GM18951 (cell line): Measurements from ENCODE around the gene BTAF1.

Experiments used
- POLR2A ChIP-seq: IDR thresholded peaks from 4 replicates; pipeline ENCODE4 v1.6.1; 2011; ENCODE audit warnings: mild to moderate bottlenecking; ENCODE audit not compliant: insufficient read length, insufficient read depth; ENCODE audit errors: extremely low read depth
- in situ Hi-C: fragments of 300-500 bp; cut with MboI; formaldehyde crosslinking; loops from one replicate; pipeline ENCODE4 v1.12.0; 2022; ENCODE audit warnings: low sequenced_read_pairs, mixed read lengths, inconsistent platforms; ENCODE audit not compliant: unreplicated experiment

The BTAF1 gene

DNA sequence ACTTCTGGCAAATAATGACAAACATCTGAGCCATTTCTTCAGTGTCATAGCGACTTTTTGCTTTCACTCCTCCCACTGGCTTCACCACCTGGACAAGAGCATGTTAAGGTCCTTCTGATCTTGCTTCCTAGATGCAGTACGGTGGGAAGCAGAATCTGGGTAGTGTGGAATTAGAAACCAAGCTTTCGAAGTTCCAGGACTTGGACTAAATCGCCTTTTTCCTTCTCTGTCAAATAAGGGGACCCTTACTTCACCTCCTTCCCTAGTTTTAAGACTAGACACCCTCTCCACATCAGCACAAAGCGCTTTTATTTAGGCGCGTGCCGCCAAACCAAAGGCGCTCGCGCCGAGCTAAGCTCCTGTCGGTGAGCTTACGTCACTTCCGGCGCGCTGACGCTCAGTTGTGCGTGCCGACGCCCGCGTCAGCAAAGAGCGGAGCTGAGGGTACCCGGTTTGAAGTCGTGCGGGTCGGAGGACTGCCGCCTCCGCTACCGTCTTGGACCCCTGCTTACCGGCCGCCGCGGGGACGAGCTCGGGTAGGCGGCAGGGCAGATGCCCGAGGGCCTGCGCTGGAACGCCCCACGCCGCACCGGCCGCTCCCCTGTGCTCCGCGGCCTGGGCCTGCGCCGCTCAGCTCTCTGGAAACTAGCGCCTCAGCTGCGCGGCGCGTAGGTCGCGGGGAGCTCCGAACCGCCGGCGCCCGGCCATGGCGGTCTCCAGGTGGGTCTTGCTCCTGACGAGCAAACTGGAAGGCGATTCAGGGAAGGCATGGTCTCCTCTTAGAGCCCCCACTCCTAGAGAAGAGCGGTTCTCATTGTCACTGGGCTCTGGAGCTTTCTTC is at the start of gene BTAF1:
BTAF1 (plus strand) TSS at position 400 of the 841 bp plus-strand sequence; CDS start at position 707, 307 bp downstream.
- in situ Hi-C loops = loop anchor here (25.0 kb wide), 2 partner anchors 536 to 1011 kb away; partner anchors contain the start of gene ANKRD1
- TF ChIP-seq POLR2A = peak; percentile 95

DNA sequence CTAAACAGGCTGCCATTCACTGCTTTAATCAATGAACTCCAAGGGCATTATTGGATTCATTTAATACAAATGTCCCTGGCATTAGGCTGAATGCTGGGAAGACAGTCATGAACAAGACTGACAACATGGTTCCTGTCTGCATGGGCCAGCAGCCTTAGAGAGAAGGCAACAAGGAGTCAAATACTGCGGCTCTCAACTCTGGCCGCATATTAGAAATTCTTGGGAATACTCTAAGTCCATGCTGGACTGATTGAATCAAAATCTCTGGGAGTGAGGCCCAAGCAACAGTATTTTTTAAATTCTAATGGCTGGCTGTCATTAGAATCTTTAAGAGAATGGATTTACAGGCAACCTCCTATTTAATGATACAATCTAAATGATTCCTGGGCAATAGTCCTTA is 48.4 kb upstream of the BTAF1 start:
- in situ Hi-C loops = no loop called here
- no peak for TF ChIP-seq POLR2A

DNA sequence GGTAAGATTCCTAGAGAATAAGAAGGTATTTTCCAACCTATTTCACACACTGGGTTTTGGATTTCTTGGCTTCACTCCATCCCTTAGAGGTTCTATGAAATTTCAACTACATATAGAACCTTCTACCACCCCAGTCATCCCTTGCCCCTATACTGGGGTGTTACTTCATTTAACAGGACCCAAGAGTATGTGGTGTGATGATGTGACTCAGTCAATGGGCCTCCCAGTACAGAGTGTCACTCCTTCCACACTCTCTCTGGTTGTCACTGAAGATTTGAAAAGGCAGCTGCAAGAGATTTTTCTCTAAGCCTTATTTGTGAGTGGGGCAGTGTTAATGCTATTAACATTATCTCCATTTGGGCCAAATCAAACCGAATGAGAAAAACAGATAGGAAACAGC is 47.8 kb upstream of the BTAF1 start:
- in situ Hi-C loops = no loop called here
- no peak for TF ChIP-seq POLR2A

DNA sequence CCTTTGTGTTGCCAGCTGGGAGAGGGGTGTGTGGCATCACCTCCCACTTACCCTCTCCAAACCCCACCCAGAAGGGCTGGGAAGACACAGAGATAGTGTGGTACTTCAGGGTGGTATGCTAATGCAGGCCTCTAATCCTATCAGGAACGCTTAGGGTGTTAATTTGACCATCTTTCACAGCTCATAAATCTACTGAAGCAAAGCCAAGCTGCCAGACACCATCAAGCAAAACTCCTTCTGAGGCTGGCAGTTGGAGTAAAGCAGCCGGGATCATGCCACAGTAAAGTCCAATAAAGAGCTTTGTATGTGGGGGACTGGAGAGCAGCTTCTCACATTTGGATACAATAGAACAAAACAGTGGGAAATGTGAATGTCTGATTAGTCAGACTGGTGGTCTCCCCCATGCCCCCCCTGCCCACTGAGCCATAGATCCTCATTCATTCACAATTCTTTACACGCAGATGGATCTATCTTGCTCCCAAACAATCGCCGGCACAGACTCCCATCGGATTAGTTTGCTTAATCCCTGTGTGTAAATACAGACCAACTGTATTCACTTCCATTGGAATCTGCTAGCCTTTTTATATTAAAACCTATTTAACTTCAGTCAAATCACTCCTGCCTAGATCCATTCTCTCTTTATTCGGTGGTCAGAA is 43.9 kb upstream of the BTAF1 start:
- in situ Hi-C loops = no loop called here
- no peak for TF ChIP-seq POLR2A

DNA sequence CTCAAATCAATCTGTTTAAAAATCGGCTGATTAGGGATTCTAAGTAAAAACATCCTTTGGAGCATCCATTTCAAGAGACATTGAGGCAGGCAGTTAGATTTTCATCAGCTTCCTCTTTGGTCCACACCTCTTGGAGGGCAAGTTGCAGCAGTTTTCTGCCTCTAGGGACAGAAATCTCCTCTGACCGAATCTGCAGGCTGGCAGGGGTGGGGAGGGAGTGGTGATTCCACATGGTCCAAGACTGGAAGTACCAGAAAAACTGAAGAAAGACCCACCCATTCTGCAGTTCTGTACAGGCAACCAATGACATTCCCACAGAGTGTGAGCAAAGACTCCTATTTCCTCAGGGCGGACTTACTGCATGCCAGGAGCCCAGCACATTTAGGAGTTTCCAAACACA is 43.3 kb upstream of the BTAF1 start:
- in situ Hi-C loops = no loop called here
- no peak for TF ChIP-seq POLR2A

DNA sequence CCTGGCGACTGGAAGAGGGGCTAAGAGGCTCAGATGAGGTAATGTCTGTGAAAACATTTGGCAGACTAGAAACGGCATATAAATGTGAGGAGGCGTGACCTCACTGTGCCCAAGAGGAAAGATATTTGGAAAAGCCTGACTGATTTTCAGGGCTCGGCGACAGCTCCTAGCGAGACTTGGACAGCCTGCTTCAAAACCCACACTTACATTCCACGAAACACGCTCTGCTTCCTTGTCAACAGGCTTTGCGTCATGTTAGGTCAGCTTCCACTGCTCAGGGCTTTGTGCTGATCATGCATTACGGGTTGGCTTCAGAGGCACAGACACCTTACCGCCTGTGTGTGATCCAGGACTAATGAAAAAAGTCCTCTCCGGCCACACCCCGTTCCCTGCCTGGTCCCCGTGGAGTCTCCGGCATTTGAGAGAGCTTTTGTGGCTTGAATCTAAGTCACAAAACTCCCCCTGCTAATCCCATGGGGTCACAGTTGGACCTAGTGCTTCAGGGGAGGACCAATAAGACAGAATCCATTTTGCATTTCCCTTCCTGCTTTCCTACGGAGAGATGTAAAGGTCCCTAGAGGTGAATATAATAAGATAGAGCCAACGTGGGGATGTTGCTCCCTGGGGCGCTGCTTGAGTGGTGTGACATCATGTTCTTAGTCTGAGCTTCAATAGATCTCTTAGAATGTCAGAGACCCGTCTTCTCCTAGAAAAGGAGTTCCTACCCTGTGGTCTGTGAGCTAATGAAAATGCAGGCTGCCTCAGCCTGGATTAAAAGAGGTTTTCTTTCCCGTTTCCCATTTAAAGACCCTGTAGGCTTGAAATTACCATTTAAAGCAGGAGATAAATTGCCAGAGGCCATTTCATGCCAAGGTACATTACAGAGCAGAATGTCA is 39.8 kb upstream of the BTAF1 start:
- in situ Hi-C loops = no loop called here
- TF ChIP-seq POLR2A = no peak

DNA sequence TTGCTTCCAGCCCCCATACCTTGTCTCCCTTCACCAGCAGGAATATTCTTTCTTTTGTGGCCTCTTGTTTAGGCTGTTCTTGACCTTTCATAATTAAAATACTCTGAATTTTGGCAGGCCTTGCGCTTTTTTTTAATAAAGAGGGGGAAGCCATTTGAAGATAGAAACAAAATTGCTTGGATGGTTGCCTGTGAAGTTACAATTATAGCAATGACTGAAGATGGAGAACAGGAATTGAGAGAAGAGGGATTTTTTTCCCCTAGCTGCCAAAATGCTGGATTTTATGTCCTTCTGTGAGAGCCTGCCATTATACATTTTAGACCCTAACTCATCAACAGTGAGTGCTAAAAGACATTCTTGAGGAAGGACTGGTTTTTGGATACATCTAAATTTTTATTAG is 39.0 kb upstream of the BTAF1 start:
- in situ Hi-C loops = no loop called here
- no peak for TF ChIP-seq POLR2A

DNA sequence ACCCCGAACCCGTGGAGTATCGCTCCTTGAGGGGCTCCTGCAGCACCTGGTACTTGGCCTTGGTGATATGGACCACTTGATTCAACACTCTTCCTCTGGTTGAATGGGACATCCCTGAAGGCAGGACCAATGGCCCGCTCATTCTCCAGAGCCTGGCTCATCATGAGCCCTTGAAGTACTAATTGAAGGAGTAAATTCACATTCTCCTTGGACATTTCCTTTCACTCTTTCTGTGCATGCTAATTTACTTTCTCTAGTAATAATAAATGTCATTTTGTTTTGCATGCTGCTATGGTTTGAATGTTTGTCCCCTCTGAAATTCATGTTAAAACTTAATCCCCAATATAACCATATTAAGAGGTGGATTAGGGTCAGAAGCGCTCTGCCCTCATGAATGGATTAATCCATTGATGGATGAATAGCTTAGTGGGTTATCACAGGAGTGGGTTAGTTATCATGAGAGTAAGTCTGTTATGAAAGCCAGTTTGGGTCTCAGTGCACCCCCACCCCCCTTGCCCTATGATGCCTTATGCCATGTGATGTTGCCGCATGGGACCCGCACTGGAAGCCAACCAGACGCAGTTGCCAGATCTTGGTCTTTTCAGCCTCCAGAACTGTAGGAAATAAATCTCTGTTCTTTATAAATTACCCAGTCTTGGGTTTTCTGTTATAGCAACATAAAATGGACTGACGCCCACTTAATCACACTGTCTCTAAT is 38.0 kb upstream of the BTAF1 start:
- no peak for TF ChIP-seq POLR2A
- in situ Hi-C loops = no loop called here

DNA sequence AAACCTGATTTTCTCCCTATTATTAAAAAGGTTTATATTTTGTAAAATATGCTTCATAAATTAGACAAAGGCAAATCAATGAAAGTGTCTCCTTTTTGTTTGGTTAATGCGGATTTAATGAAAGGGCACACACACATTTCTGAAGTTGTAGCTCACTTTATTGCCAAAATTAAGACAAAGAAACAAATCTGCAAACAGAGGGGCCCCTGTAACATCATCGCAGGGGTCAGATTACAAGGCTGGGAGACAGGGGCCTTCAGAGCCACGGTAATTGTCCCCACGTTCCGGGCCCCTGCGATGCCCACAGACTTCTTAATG is 36.7 kb upstream of the BTAF1 start:
- no peak for TF ChIP-seq POLR2A
- in situ Hi-C loops = no loop called here

DNA sequence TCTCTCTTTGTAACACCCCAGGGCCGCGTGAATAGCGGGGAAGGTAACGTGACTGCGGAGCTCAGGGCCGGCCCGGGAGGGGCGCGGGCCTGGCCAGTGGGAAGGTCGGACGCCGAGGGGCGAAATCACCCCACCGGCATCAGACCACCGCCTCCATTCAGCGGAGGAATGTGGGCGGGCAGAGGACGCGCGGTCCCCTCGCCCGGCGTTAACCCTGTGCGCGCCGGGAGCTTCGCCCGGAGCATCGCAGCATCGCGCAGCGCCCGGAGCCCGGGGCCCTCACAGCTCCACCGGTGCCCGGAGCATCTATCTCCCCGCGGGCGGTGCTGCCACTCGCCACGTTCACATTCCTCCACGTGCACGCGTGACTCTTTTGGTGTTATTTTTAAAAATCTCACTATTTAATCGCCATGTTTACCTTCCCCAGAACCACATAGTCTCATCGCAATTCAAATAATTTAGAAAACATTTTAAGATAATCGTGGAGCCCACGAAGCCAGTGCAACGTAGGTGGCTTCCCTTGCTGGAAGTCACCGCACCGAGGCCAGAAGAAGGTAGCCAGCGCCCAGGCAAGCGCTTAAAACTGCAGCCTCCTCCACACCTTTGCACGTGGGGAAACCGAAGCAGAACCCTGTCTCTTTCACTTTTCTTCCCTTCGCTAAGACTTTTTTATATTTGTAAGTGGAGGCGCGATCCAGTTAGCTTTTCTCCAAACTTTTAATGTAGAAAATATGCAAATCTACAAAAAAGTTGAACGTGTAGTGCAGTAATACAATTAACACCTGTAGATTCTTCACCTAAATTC is 36.1 kb upstream of the BTAF1 start:
- in situ Hi-C loops = no loop called here
- no peak for TF ChIP-seq POLR2A

DNA sequence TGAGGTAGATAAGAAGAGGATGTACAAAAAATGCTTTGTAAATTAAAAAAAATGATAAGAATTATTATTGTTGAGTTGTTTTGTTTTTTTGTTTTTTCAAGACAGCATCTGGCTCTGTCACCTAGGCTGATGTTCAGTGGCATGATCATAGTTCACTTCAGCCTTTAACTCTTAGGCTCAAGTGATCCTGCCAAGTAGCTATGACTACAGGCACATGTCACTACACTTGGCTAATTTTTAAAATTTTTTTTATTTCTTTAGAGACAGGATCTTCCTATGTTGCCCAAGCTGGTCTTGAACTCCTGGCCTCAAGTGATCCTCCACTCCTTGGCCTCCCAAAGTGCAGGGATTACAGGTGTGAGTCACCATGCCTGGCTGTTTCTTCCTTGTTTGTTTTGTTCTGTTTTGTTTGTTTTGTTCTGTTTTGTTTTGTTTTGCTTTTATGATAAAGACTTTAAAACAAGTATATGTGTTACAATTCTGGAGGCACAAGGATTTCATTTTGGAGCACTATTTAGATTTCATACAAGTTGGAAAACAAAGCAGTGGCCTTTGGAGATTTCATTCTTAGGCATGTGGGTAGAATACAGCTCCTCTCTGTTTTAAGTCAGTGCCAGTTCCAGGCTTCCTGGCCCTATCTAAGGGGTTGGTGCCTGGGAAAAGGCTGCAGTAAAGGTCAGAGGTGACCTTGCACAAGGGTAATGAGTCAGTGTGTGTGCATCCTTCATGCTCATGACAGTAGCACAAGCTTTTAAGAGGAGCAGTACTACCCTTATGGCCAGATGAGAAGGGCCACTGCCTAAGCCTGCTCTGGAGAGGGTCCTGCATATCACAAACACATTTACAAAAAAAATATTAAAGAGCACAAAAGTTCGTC is 32.2 kb upstream of the BTAF1 start:
- no peak for TF ChIP-seq POLR2A
- in situ Hi-C loops = no loop called here
